Suprapubic skin (tissue), 3 donors: Measurements from ENCODE around the gene PDZRN3.

Experiments used
- CTCF ChIP-seq, 2 donors: fragments of 200-600 bp in 1 of 2; fragments of 450-650 bp in 1 of 2; sonication (generic) in 1 of 2; IDR thresholded peaks; one replicate each; pipeline ENCODE4 v1.5.1; 2016 to 2019; ENCODE audit warnings: antibody characterized with exemption in 2 of 2, mild to moderate bottlenecking in 1 of 2, moderate library complexity in 1 of 2
- POLR2A ChIP-seq, 2 donors: fragments of 450-650 bp; IDR thresholded peaks; one replicate each; pipeline ENCODE4 v1.6.1; 2017; ENCODE audit warnings: antibody characterized with exemption in 2 of 2, mild to moderate bottlenecking in 2 of 2, moderate library complexity in 2 of 2

GRCh38 chr3:73432706-73433032 is 192.1 kb downstream of the PDZRN3 start:
- TF ChIP-seq CTCF (IDR thresholded peaks at IDR 0.05) (no peak), POLR2A (IDR thresholded peaks at IDR 0.05) (no peak)
